HepG2 (cell line): ENCODE results near the gene RIPPLY2. TPM values are rescaled to one million over a fixed set of nuclear protein-coding genes. Genes with fewer than 3 reads are reported as not detected.
A peak's percentile ranks its signal among the peaks of the same experiment; 100 is the strongest.

ENCODE experiments used
- ATAC-seq: fragments of 200-7000 bp; cut with Tn5 transposase; 3 replicates; pipeline ENCODE4 v1.9.1; 2020; ENCODE audit warnings: mild to moderate bottlenecking, moderate library complexity
- BruUV-seq: library from RNA; stranded (reverse); fragments of 400-500 nt; replicated peaks from 2 replicates; lab custom pipeline; 2021; lab: Mats Ljungman, UMichigan
- CTCF ChIA-PET: fragments of 300-600 bp; formaldehyde crosslinking; extraction: SDS; loops from one replicate; lab custom pipeline; 2021; ENCODE audit warnings: low total read pairs, inconsistent platforms, low intra/inter-chr PET ratio; lab: Yijun Ruan, JAX
- POLR2A ChIA-PET: fragments of 350-600 bp; sonication (Branson Sonifier 250); formaldehyde crosslinking; loops from one replicate; lab custom pipeline; 2020; ENCODE audit warnings: antibody characterized with exemption, inconsistent platforms; lab: Yijun Ruan, JAX
- DNase-seq: peaks from one replicate; pipeline ENCODE4 v3.0.0-alpha.2; 2015; ENCODE audit warnings: low spot score
- FAIRE-seq: peaks from 3 replicates; lab custom pipeline; 2011; peaks lifted over from hg19 to GRCh38; lab: Jason Lieb, UNC
- H2AFZ ChIP-seq: one replicate; pipeline ENCODE4 v1.6.1; 2011; ENCODE audit warnings: low read length, inconsistent platforms
- H3K27ac ChIP-seq: fragments of 300-600 bp; 3 replicates; pipeline ENCODE4 v1.8.0; 2011; ENCODE audit warnings: mixed run types, mild to moderate bottlenecking, mixed read lengths, low read length, inconsistent platforms; ENCODE audit not compliant: insufficient read depth; ENCODE audit errors: extremely low read length
- H3K27me3 ChIP-seq, 2 experiments: fragments of 200-600 bp in 1 of 2; 2 replicates in 1 of 2; 3 replicates in 1 of 2; pipeline versions ENCODE4 v1.6.0 to v1.8.0; 2011; ENCODE audit warnings: low read length in 2 of 2, mild to moderate bottlenecking in 2 of 2, moderate library complexity in 2 of 2, inconsistent platforms in 1 of 2; ENCODE audit not compliant: insufficient read depth in 2 of 2, control insufficient read depth in 1 of 2
- H3K36me3 ChIP-seq, 2 experiments: fragments of 200-600 bp in 1 of 2; replicated peaks in 1 of 2; 2 replicates in 1 of 2; 3 replicates in 1 of 2; pipeline versions ENCODE4 v1.5.1 to v1.8.0; 2011; ENCODE audit warnings: low read length in 2 of 2, inconsistent platforms in 1 of 2; ENCODE audit not compliant: insufficient read depth in 2 of 2, control insufficient read depth in 1 of 2
- H3K4me1 ChIP-seq: 2 replicates; pipeline ENCODE4 v1.5.1; 2012; ENCODE audit warnings: low read length, inconsistent platforms; ENCODE audit not compliant: insufficient read depth
- H3K4me2 ChIP-seq: 2 replicates; pipeline ENCODE4 v1.6.0; 2011; ENCODE audit warnings: low read depth, low read length, inconsistent platforms
- H3K4me3 ChIP-seq, 3 experiments: fragments of 200-600 bp in 1 of 3; sonication (generic), shearing (Covaris generic) in 1 of 3; replicated peaks in 1 of 3; 2 replicates each; pipeline ENCODE4 v1.5.1; 2011 to 2016; ENCODE audit warnings: low read length in 3 of 3, inconsistent platforms in 2 of 3, low read depth in 2 of 3, mild to moderate bottlenecking in 2 of 3, control low read depth in 1 of 3, mixed read lengths in 1 of 3; ENCODE audit not compliant: insufficient read depth in 1 of 3
- H3K79me2 ChIP-seq: one replicate; pipeline ENCODE4 v1.6.1; 2011; ENCODE audit warnings: low read length, inconsistent platforms; ENCODE audit not compliant: insufficient read depth
- H3K9ac ChIP-seq: 2 replicates; pipeline ENCODE4 v1.6.0; 2011; ENCODE audit warnings: mild to moderate bottlenecking, low read depth, low read length, inconsistent platforms; ENCODE audit not compliant: insufficient read depth
- H3K9me3 ChIP-seq: 2 replicates; pipeline ENCODE4 v1.5.1; 2012; ENCODE audit warnings: mild to moderate bottlenecking, low read length
- H4K20me1 ChIP-seq: 2 replicates; pipeline ENCODE4 v1.6.0; 2011; ENCODE audit warnings: inconsistent platforms, mild to moderate bottlenecking, low read length, moderate library complexity; ENCODE audit not compliant: insufficient read depth
- HNF4A ChIP-seq: sonication (generic); formaldehyde crosslinking; IDR thresholded peaks from 2 replicates; pipeline ENCODE4 v1.4.0; 2020; ENCODE audit warnings: missing genetic modification reagents
- MAFF ChIP-seq: IDR thresholded peaks from 2 replicates; pipeline ENCODE4 v1.6.1; 2011; ENCODE audit warnings: low read depth, low read length, improper control_type of control experiment
- MAFK ChIP-seq, 2 experiments: IDR thresholded peaks in 1 of 2; conservative IDR thresholded peaks in 1 of 2; 2 replicates each; pipeline ENCODE4 v1.6.1; 2011; ENCODE audit warnings: improper control_type of control experiment in 2 of 2, low read length in 2 of 2
- TCF12 ChIP-seq, 2 experiments: fragments of 450-650 bp in 1 of 2; sonication (generic) in 1 of 2; formaldehyde crosslinking in 1 of 2; IDR thresholded peaks; 2 replicates each; pipeline versions ENCODE4 v1.6.1 to v1.8.0; 2017 to 2022; ENCODE audit warnings: antibody characterized with exemption in 1 of 2, mild to moderate bottlenecking in 1 of 2, missing genetic modification reagents in 1 of 2, moderate library complexity in 1 of 2
- ZNF713 ChIP-seq: sonication (generic); formaldehyde crosslinking; IDR thresholded peaks from 2 replicates; pipeline ENCODE4 v1.4.0; 2020; ENCODE audit warnings: mild to moderate bottlenecking, missing genetic modification reagents
- WGBS: methylation state at CpG from one replicate; pipeline ENCODE4 v1.1.6; 2017; ENCODE audit warnings: low lambda C conversion rate; 5-methylcytosine and 5-hydroxymethylcytosine counted together
- in situ Hi-C: cut with HindIII; loops from 2 replicates; pipeline ENCODE4 v1.10.0; 2017; ENCODE audit warnings: low pct_unique_long_range_greater_than_20kb; ENCODE audit not compliant: extremely low pct_ligation_motif_present
- intact Hi-C: fragments of 100-400 bp; cut with micrococcal nuclease; formaldehyde crosslinking; loops from one replicate; pipeline ENCODE4 v1.10.0; 2022; ENCODE audit not compliant: unreplicated experiment
- polyA plus RNA-seq, 8 experiments: library from polyadenylated mRNA; depleted of rRNA in 3 of 8; stranded (reverse) in 7 of 8; unstranded in 1 of 8; fragments of >200 nt; fragmentation: Illumina TruSeq in 4 of 8; extraction: Trizol in 4 of 8; gene quantifications; 2 replicates each; pipeline versions ENCODE4 v1.2.1 to v1.2.3, GENCODE V29; 2011 to 2016; ENCODE audit warnings: low read depth in 4 of 8, missing spikeins in 1 of 8, mixed read lengths in 1 of 8; ENCODE audit not compliant: insufficient read depth in 1 of 8
- total RNA-seq, 5 experiments: library from RNA; depleted of rRNA; stranded (reverse); fragments of >200 nt; fragmentation: Illumina TruSeq; extraction: Trizol; gene quantifications; 2 replicates each; pipeline ENCODE4 v1.2.3, GENCODE V29; 2016; ENCODE audit warnings: low read depth in 1 of 5
- TF ChIP-seq, protein P1 (sequence below): sonication (generic); formaldehyde crosslinking; IDR thresholded peaks from 2 replicates; pipeline ENCODE4 v1.8.1; 2022; ENCODE audit warnings: low read depth, mild to moderate bottlenecking, missing genetic modification reagents
- TF ChIP-seq, protein P2 (sequence below): sonication (generic); formaldehyde crosslinking; conservative IDR thresholded peaks from 2 replicates; pipeline ENCODE4 v1.8.1; 2023; ENCODE audit warnings: missing genetic modification reagents
- TF ChIP-seq, protein P3 (sequence below): IDR thresholded peaks from 2 replicates; pipeline ENCODE4 v1.6.1; 2016; ENCODE audit warnings: mild to moderate bottlenecking, missing biosample characterization, missing genetic modification reagents
- TF ChIP-seq, protein P4 (sequence below): sonication (generic); formaldehyde crosslinking; IDR thresholded peaks from 2 replicates; pipeline ENCODE4 v1.5.0; 2020; ENCODE audit warnings: missing genetic modification reagents, mild to moderate bottlenecking, borderline replicate concordance
- TF ChIP-seq, protein P5 (sequence below): sonication (generic); formaldehyde crosslinking; IDR thresholded peaks from 2 replicates; pipeline ENCODE4 v1.4.0; 2020; ENCODE audit warnings: missing genetic modification reagents

The RIPPLY2 gene
- total and polyA plus RNA-seq, 2 of the 13 experiments (the other 11 are each of a cell fraction or from before 2014, with no cell fraction given): not detected

DNA sequence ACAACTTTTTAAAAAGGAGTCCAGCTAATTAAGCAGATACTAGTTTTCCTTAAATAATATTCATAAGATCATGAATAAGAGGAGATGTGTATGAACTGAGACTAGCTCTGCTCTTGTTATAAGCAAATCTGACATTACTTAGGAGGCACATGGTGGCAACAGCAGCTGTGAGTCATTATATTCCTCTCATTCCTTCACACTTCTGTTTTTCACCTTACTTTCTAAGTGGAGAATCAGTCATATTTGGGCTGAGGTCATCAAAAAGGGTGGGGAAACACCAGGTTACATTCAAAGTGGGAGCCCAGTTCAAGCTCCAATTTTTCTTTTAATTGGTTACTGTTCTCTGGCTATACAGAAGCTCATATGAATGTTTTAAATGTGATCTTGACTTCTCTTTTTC, 6.0 kb upstream of the RIPPLY2 start:
- TF ChIP-seq HNF4A (CRISPR knock-in tag) (no peak), MAFK (conservative IDR thresholded peaks at IDR 0.05 in 1 of 2, IDR thresholded peaks at IDR 0.05 in 1 of 2; ENCODE audit: low read length in 2 of 2) (peak; percentile 28 to 38; a peak in 1 of 4 replicates), MAFF (0 out of 2 replicates have a peak, but pooled peaks have one; percentile 22)
- TF ChIP-seq, all 625 proteins: peak for 2
- BruUV-seq: no TSS peak
- H3K27me3 ChIP-seq: no peaks in the 10 kb centered on the region; a peak in 1 of 5 replicates
- FAIRE-seq (no peak), ATAC-seq (no peak), DNase-seq (no peak)
- H3K79me2 ChIP-seq: no peaks in the 10 kb centered on the region
- no peaks in the 10 kb centered on the region for H4K20me1 ChIP-seq
- ChIA-PET POLR2A (no interaction called here), CTCF (no interaction called here)
- no peaks in the 10 kb centered on the region for H3K9me3 ChIP-seq
- in situ Hi-C loops (no loop called here), intact Hi-C loops (no loop called here)
- H2AFZ ChIP-seq: no peak overlapping the region
- H3K4me2 ChIP-seq: no peak overlapping the region
- no peaks in the 10 kb centered on the region for H3K4me1 ChIP-seq
- H3K27ac ChIP-seq: no peak overlapping the region
- H3K4me3 ChIP-seq: no peak overlapping the region
- H3K9ac ChIP-seq: no peak overlapping the region
- H3K36me3 ChIP-seq: no peaks in the 10 kb centered on the region

DNA sequence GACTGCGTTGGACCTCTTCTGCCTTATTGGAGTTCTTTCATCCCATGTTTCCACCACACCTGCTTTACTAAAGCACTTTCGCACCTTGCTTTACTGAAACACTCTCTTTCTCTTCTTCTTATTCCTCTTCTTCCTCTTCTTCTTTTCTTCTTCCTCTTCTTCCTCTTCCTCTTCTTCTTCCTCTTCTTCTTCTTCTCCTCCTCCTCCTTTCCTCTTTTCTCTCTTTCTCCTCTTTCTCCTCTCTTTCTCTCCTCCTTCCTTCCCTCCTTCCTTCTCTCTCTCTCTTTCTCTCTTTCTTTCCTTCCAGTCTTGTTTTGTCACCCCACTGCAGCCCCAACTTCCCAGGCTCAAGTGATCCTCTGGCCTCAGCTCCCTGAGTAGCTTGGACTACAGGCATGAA, 4.0 kb upstream of the RIPPLY2 start:
- no peaks in the 10 kb centered on the region for H4K20me1 ChIP-seq
- FAIRE-seq (no peak), ATAC-seq (no peak), DNase-seq (no peak)
- no peak overlapping the region for H3K4me2 ChIP-seq
- in situ Hi-C loops: no loop called here
- H3K4me3 ChIP-seq: no peak overlapping the region
- no peak overlapping the region for H3K9ac ChIP-seq
- TF ChIP-seq, protein P1, sequence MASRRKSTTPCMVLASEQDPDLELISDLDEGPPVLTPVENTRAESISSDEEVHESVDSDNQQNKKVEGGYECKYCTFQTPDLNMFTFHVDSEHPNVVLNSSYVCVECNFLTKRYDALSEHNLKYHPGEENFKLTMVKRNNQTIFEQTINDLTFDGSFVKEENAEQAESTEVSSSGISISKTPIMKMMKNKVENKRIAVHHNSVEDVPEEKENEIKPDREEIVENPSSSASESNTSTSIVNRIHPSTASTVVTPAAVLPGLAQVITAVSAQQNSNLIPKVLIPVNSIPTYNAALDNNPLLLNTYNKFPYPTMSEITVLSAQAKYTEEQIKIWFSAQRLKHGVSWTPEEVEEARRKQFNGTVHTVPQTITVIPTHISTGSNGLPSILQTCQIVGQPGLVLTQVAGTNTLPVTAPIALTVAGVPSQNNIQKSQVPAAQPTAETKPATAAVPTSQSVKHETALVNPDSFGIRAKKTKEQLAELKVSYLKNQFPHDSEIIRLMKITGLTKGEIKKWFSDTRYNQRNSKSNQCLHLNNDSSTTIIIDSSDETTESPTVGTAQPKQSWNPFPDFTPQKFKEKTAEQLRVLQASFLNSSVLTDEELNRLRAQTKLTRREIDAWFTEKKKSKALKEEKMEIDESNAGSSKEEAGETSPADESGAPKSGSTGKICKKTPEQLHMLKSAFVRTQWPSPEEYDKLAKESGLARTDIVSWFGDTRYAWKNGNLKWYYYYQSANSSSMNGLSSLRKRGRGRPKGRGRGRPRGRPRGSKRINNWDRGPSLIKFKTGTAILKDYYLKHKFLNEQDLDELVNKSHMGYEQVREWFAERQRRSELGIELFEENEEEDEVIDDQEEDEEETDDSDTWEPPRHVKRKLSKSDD (CRISPR knock-in tag): no peak
- TF ChIP-seq, protein P2, sequence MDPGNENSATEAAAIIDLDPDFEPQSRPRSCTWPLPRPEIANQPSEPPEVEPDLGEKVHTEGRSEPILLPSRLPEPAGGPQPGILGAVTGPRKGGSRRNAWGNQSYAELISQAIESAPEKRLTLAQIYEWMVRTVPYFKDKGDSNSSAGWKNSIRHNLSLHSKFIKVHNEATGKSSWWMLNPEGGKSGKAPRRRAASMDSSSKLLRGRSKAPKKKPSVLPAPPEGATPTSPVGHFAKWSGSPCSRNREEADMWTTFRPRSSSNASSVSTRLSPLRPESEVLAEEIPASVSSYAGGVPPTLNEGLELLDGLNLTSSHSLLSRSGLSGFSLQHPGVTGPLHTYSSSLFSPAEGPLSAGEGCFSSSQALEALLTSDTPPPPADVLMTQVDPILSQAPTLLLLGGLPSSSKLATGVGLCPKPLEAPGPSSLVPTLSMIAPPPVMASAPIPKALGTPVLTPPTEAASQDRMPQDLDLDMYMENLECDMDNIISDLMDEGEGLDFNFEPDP (CRISPR knock-in tag): no peak
- TF ChIP-seq TCF12 (IDR thresholded peaks at IDR 0.05) (no peak), TCF12 (CRISPR knock-in tag; IDR thresholded peaks at IDR 0.05) (no peak), ZNF713 (CRISPR knock-in tag) (no peak)
- TF ChIP-seq, protein P3, sequence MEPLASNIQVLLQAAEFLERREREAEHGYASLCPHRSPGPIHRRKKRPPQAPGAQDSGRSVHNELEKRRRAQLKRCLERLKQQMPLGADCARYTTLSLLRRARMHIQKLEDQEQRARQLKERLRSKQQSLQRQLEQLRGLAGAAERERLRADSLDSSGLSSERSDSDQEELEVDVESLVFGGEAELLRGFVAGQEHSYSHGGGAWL: no peak
- TF ChIP-seq, protein P4, sequence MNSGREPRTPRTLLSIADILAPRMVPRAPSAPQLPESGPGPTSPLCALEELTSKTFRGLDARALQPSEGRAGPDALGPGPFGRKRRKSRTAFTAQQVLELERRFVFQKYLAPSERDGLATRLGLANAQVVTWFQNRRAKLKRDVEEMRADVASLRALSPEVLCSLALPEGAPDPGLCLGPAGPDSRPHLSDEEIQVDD (CRISPR knock-in tag): no peak
- TF ChIP-seq, protein P5, sequence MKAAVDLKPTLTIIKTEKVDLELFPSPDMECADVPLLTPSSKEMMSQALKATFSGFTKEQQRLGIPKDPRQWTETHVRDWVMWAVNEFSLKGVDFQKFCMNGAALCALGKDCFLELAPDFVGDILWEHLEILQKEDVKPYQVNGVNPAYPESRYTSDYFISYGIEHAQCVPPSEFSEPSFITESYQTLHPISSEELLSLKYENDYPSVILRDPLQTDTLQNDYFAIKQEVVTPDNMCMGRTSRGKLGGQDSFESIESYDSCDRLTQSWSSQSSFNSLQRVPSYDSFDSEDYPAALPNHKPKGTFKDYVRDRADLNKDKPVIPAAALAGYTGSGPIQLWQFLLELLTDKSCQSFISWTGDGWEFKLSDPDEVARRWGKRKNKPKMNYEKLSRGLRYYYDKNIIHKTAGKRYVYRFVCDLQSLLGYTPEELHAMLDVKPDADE (CRISPR knock-in tag): no peak
- ChIA-PET CTCF (no interaction called here), POLR2A (no interaction called here)
- H3K27ac ChIP-seq: no peak overlapping the region
- no peak overlapping the region for H2AFZ ChIP-seq
- intact Hi-C loops: no loop called here
- no TSS peak for BruUV-seq
- 26% methylated on average over 2 of the region's 2 CpGs for WGBS
- peaks cover 4 to 18% of the 10 kb centered on the region in 2 experiments for H3K27me3 ChIP-seq
- peaks cover 12% of the 10 kb centered on the region; the same call in 1 of the 2 replicates for H3K4me1 ChIP-seq
- H3K9me3 ChIP-seq: no peaks in the 10 kb centered on the region
- no peaks in the 10 kb centered on the region for H3K79me2 ChIP-seq
- no peaks in the 10 kb centered on the region for H3K36me3 ChIP-seq
